Esophagus muscularis mucosa (tissue), 4 donors: ENCODE results near the gene RET. TPM values are rescaled to one million over a fixed set of nuclear protein-coding genes. Genes with fewer than 3 reads are reported as not detected.

Experiments
- DNase-seq: peaks from one replicate; pipeline ENCODE4 v3.0.0-alpha.2; 2017; ENCODE audit errors: extremely low spot score
- H3K27ac ChIP-seq, 4 donors: fragments of 200-600 bp; sonication (generic); replicated peaks in 1 of 4; 1 replicate in 3 of 4; 2 replicates in 1 of 4; pipeline ENCODE4 v1.5.1; 2016 to 2019; ENCODE audit warnings: mild to moderate bottlenecking in 1 of 4
- H3K27me3 ChIP-seq, 4 donors: fragments of 200-600 bp; sonication (generic); one replicate each; pipeline versions ENCODE4 v1.5.1 to v1.6.0; 2016 to 2019
- H3K36me3 ChIP-seq, 4 donors: fragments of 200-600 bp; sonication (generic); one replicate each; pipeline ENCODE4 v1.5.1; 2016 to 2019
- H3K4me1 ChIP-seq, 4 donors: fragments of 200-600 bp; sonication (generic); one replicate each; pipeline ENCODE4 v1.5.1; 2016 to 2019
- H3K4me3 ChIP-seq, 4 donors: fragments of 200-600 bp; sonication (generic); 1 replicate in 2 of 4; 2 replicates in 2 of 4; pipeline ENCODE4 v1.5.1; 2016 to 2019; ENCODE audit warnings: mild to moderate bottlenecking in 4 of 4, moderate library complexity in 1 of 4
- H3K9me3 ChIP-seq, 4 donors: fragments of 200-600 bp; sonication (generic); 1 replicate in 3 of 4; 2 replicates in 1 of 4; pipeline ENCODE4 v1.5.1; 2016 to 2019
- CTCF ChIP-seq, 3 experiments: fragments of 200-600 bp in 2 of 3; fragments of 450-650 bp in 1 of 3; sonication (generic) in 2 of 3; IDR thresholded peaks; one replicate each; pipeline ENCODE4 v1.5.1; 2017 to 2019; ENCODE audit warnings: antibody characterized with exemption in 3 of 3, mild to moderate bottlenecking in 2 of 3, moderate library complexity in 1 of 3
- EP300 ChIP-seq: sonication (generic); formaldehyde crosslinking; IDR thresholded peaks from one replicate; pipeline ENCODE4 v1.6.1; 2017; ENCODE audit warnings: antibody characterized with exemption
- POLR2A ChIP-seq: fragments of 450-650 bp; IDR thresholded peaks from one replicate; pipeline ENCODE4 v1.6.1; 2017; ENCODE audit warnings: antibody characterized with exemption, moderate library complexity, mild to moderate bottlenecking, low read depth
- POLR2AphosphoS5 ChIP-seq, 2 donors: sonication (generic); formaldehyde crosslinking; IDR thresholded peaks; one replicate each; pipeline ENCODE4 v1.6.1; 2017; ENCODE audit warnings: antibody characterized with exemption in 2 of 2
- WGBS: methylation state at CpG from one replicate; pipeline ENCODE4 v1.1.5; 2018; 5-methylcytosine and 5-hydroxymethylcytosine counted together
- intact Hi-C: fragments of 100-400 bp; cut with DNase I; formaldehyde crosslinking; loops from one replicate; pipeline ENCODE4 v1.15.1; 2023
- total RNA-seq, 4 donors: library from RNA; depleted of rRNA; stranded (reverse); fragments of >200 nt; gene quantifications; one replicate each; pipeline versions ENCODE4 v1.1.0 to v1.2.1, GENCODE V29; 2016

RET gene
- total RNA-seq, 4 donors from 2014 or later: 1.7 to 4.0 (median 3.0) TPM

- WGBS: 71% methylated on average over 6 of the region's 6 CpGs
- no peaks in the 10 kb centered on the region for H3K27me3 ChIP-seq
- H3K4me1 ChIP-seq: peaks cover 0 to 5% (median 3%) of the 10 kb centered on the region in 4 donors
- DNase-seq: no peak
- H3K9me3 ChIP-seq: no peaks in the 10 kb centered on the region
- H3K27ac ChIP-seq: no peak overlapping the region
- intact Hi-C loops: no loop called here
- no peak overlapping the region for H3K4me3 ChIP-seq
- H3K36me3 ChIP-seq: peaks cover 0 to 62% (median 15%) of the 10 kb centered on the region in 4 donors
- TF ChIP-seq EP300 (no peak), POLR2A (no peak), POLR2AphosphoS5 (IDR thresholded peaks at IDR 0.05) (no peak), CTCF (IDR thresholded peaks at IDR 0.05) (no peak)
Measured at GRCh38 chr10:43166207-43166879, 89.5 kb downstream of the RET start.

- no peak overlapping the region for H3K27ac ChIP-seq
- peaks cover 0 to 12% (median 8%) of the 10 kb centered on the region in 4 donors for H3K4me1 ChIP-seq
- DNase-seq: no peak
- no peaks in the 10 kb centered on the region for H3K27me3 ChIP-seq
- no peak overlapping the region for H3K4me3 ChIP-seq
- TF ChIP-seq EP300 (no peak), POLR2A (no peak), POLR2AphosphoS5 (IDR thresholded peaks at IDR 0.05) (no peak), CTCF (IDR thresholded peaks at IDR 0.05) (no peak)
- H3K36me3 ChIP-seq: peaks cover 0 to 55% (median 12%) of the 10 kb centered on the region in 4 donors
- H3K9me3 ChIP-seq: no peaks in the 10 kb centered on the region
- intact Hi-C loops: no loop called here
Measured at GRCh38 chr10:43166880-43167497, 90.1 kb downstream of the RET start.

GRCh38 chr10:43167498-43167889 lies 90.6 kb downstream of the RET start:
- H3K36me3 ChIP-seq: peaks cover 0 to 54% (median 12%) of the 10 kb centered on the region in 4 donors
- H3K9me3 ChIP-seq: no peaks in the 10 kb centered on the region
- 78% methylated on average over 2 of the region's 2 CpGs for WGBS
- H3K27me3 ChIP-seq: no peaks in the 10 kb centered on the region
- H3K4me1 ChIP-seq: peaks cover under 1 to 17% (median 13%) of the 10 kb centered on the region in 4 donors
- no peak overlapping the region for H3K4me3 ChIP-seq
- no peak for TF ChIP-seq CTCF (IDR thresholded peaks at IDR 0.05)
- no peak for TF ChIP-seq POLR2A
- TF ChIP-seq POLR2AphosphoS5 (IDR thresholded peaks at IDR 0.05): no peak
- H3K27ac ChIP-seq: no peak overlapping the region
- no peak for DNase-seq
- intact Hi-C loops: no loop called here

GRCh38 chr10:43170491-43170890 lies 93.6 kb downstream of the RET start:
- no peak for TF ChIP-seq POLR2A
- TF ChIP-seq CTCF (IDR thresholded peaks at IDR 0.05): peak in 2 of 3 experiments; percentile 12 to 20
- TF ChIP-seq POLR2AphosphoS5 (IDR thresholded peaks at IDR 0.05): no peak

More at GRCh38 chr10:43170491-43170890, 93.6 kb downstream of the RET start:
- intact Hi-C loops: no loop called here
- WGBS: 47% methylated on average over 2 of the region's 2 CpGs
- DNase-seq: no peak
- Histone ChIP-seq H3K27me3 (no peaks in the 10 kb centered on the region), H3K4me3 (no peak overlapping the region), H3K9me3 (no peaks in the 10 kb centered on the region), H3K27ac (peak overlapping the region; percentile 62 to 69 (median 68)), H3K36me3 (peaks cover 0 to 63% (median 18%) of the 10 kb centered on the region in 4 donors), H3K4me1 (peaks cover 4 to 23% (median 20%) of the 10 kb centered on the region in 4 donors)
